ENCODE results near the gene NELL1. TPM values are rescaled to one million over a fixed set of nuclear protein-coding genes. Genes with fewer than 3 reads are reported as not detected.
A peak's percentile ranks its signal among the peaks of the same experiment; 100 is the strongest.

Gene NELL1
- total RNA-seq, 1 experiment from 2014 or later: 0.22 TPM

DNA sequence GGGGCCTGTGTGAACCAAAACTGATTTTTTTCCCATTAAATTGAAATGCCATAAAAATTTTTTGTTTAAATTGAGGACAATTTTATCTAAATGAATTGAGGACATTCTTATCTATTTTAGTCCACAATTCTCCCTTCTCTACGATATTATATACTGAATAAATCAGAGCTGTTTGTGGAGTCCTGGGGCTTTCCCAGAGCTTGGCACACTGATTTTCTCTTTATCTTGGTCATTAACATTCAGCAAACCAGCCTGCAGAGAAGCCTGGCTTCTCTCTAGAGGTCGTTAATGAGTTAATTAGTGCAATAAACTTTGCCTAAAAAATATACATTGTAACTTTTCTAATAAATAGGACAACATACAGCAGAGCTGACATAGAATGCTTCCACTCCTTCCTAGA is 615.7 kb downstream of the NELL1 start:
- Mint-ChIP-seq H3K27me3 (ENCODE audit: low read depth) (no peaks in the 10 kb centered on the region), H3K36me3 (ENCODE audit: insufficient read depth in 1 of 3, low read depth in 3 of 3) (no peaks in the 10 kb centered on the region; a peak in 1 of 7 replicates), H3K4me1 (no peaks in the 10 kb centered on the region), H3K27ac (0 out of 7 replicates have a peak overlapping the region, but pooled peaks of 1 of the 3 experiments have one; percentile 86), H3K4me3 (no peak overlapping the region), H3K9me3 (no peaks in the 10 kb centered on the region; a peak in 1 of 5 replicates)
- H2BK12ac ChIP-seq (ENCODE audit: insufficient read length, low read depth, low read length): no peak overlapping the region
- H3K4ac ChIP-seq (ENCODE audit: low read depth, low read length): no peak overlapping the region
- H3K14ac ChIP-seq (ENCODE audit: insufficient read depth, low read length): no peak overlapping the region
- no peaks in the 10 kb centered on the region for H3K23me2 ChIP-seq (ENCODE audit: insufficient read length, low read depth, low read length, poor library complexity, severe bottlenecking)
- no peak overlapping the region for H3T11ph ChIP-seq (ENCODE audit: low read length)
- H3K9ac ChIP-seq (ENCODE audit: extremely low read depth, insufficient read length, low read length): no peak overlapping the region
- no peak overlapping the region for H4K91ac ChIP-seq (ENCODE audit: insufficient read length, low read depth, low read length)
- no peak overlapping the region for H2BK20ac ChIP-seq (ENCODE audit: low read depth, low read length, poor library complexity, severe bottlenecking)
- no CpG with 5 or more reads among the region's 2 CpGs for WGBS (ENCODE audit: extremely low coverage, insufficient read length, low lambda C conversion rate)
- no peak overlapping the region for H3K27ac ChIP-seq (ENCODE audit: insufficient read length, low read depth, low read length)
- no peak overlapping the region for H2AK5ac ChIP-seq (ENCODE audit: insufficient read length, low read length)
- DNase-seq: no peak
- no peak overlapping the region for H3K4me2 ChIP-seq (ENCODE audit: insufficient read depth, insufficient read length, low read length)
- H2BK5ac ChIP-seq (ENCODE audit: insufficient read length, low read length): no peak overlapping the region
- H2BK120ac ChIP-seq (ENCODE audit: low read depth, low read length, poor library complexity, severe bottlenecking): no peak overlapping the region
- H3K4me1 ChIP-seq (ENCODE audit: insufficient read depth, low read length): no peaks in the 10 kb centered on the region
- H4K8ac ChIP-seq (replicated peaks; ENCODE audit: insufficient read length, low read depth, low read length): no peak overlapping the region
- no peak overlapping the region for H2AFZ ChIP-seq (ENCODE audit: low read length)
- H3K79me2 ChIP-seq (ENCODE audit: insufficient read depth, low read length): no peaks in the 10 kb centered on the region
- H3K9me3 ChIP-seq (ENCODE audit: control insufficient read depth, low read depth, low read length): no peaks in the 10 kb centered on the region
- H3K18ac ChIP-seq (ENCODE audit: insufficient read length, low read depth, low read length): no peak overlapping the region
- no peaks in the 10 kb centered on the region for H3K79me1 ChIP-seq (ENCODE audit: insufficient read depth, low read depth, low read length, poor library complexity, severe bottlenecking)
- TF ChIP-seq, protein P1, sequence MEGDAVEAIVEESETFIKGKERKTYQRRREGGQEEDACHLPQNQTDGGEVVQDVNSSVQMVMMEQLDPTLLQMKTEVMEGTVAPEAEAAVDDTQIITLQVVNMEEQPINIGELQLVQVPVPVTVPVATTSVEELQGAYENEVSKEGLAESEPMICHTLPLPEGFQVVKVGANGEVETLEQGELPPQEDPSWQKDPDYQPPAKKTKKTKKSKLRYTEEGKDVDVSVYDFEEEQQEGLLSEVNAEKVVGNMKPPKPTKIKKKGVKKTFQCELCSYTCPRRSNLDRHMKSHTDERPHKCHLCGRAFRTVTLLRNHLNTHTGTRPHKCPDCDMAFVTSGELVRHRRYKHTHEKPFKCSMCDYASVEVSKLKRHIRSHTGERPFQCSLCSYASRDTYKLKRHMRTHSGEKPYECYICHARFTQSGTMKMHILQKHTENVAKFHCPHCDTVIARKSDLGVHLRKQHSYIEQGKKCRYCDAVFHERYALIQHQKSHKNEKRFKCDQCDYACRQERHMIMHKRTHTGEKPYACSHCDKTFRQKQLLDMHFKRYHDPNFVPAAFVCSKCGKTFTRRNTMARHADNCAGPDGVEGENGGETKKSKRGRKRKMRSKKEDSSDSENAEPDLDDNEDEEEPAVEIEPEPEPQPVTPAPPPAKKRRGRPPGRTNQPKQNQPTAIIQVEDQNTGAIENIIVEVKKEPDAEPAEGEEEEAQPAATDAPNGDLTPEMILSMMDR (conservative IDR thresholded peaks at IDR 0.05): no peak
- no peak overlapping the region for H2BK15ac ChIP-seq (ENCODE audit: low read depth, low read length)
- H3K56ac ChIP-seq (ENCODE audit: insufficient read length, low read depth, low read length): no peak overlapping the region
- H4K5ac ChIP-seq (ENCODE audit: insufficient read length, low read depth, low read length): no peak overlapping the region
- no peaks in the 10 kb centered on the region for H4K20me1 ChIP-seq (ENCODE audit: control insufficient read depth, insufficient read depth, insufficient read length)
- H3K27me3 ChIP-seq (ENCODE audit: insufficient read depth, low read length): no peaks in the 10 kb centered on the region
- no peak overlapping the region for H3K23ac ChIP-seq (ENCODE audit: insufficient read length, low read depth, low read length)

Measured in H9 (cell line).